HG03432 (cell line): Measurements from ENCODE around the gene VARS1.

Source experiments
- ATAC-seq: cut with Tn5 transposase; IDR thresholded peaks from one replicate; pipeline ENCODE4 v1.9.1; 2021; ENCODE audit warnings: mild to moderate bottlenecking, moderate library complexity; ENCODE audit not compliant: unreplicated experiment

Gene VARS1

DNA sequence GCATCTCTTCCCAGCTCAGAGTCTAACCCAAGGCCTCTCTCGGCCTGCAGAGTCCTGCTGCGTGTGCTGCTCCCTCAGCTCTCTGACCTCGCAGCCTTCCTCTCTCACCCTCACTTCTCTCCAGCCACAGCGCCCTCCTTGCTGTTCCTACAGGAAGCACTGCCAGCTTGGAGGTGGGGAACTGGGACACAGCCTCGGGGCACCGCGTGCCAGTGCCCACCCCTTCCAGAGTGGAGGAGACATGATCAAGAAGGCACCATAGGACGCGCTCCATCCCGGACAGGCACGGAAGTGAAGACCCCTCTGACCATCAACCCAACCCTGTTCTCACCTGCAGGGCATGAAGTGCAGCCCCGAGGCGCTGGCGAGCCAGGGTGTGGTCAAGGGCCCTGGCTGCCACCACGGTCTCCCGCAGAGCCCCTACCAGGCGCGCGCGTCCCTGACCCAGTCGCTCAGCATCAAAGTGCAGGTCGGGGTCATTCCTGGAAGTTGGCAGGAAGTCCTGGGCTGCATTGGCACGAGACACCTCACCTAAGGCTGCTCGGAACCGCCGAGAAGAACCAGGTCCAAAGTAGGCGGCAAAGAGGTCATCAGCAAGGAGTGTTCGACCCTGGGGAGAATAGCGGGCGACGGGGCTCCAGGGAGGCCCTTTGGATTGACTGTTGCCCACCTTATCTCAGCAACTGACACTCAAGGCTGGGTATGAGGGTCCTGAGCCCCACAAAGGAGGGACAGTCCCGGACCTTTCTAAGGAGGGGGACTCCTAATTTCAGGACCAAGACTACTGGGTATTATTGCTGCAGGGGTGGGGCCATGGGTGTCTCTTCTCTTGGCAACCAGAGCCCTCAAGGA, 19.7 kb downstream of the VARS1 start:
- ATAC-seq, result no peak

DNA sequence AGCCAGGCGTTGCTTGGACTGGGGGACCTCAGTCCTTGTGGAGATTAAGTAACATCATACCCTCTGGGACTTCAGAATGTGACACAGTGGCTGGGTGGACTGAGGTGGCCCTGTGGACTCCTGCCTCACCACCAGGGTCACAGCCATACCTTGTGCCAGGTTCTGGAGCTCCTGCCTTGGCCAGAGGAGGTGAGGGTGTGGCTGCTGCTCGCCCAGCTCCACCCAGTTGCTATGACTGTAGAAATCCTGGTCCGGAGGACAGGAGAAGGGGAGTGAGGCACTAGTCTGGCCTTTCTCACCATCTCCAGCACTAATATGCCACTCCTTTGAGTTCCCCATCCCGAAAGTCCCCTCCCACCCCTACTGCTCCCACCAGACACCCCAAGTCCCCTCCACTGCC, 20.4 kb downstream of the VARS1 start:
- ATAC-seq, result no peak

DNA sequence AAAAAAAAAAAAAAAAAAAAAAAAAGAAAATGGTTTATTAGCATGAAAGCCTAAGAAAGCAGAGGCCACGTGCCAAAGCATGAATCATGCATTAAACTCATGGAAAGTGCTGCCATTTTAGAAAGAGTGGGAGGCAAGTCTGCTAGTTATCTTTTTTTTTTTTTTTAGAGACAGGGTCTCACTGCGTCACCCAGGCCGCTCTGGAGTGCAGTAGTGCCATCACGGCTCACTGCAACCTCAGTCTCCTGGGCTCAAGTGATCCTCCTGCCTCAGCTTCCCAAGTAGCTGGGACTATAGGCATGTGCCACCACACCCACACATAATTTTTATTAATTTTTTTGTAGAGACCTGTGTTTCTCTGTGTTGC, 23.6 kb downstream of the VARS1 start:
- ATAC-seq, result no peak

DNA sequence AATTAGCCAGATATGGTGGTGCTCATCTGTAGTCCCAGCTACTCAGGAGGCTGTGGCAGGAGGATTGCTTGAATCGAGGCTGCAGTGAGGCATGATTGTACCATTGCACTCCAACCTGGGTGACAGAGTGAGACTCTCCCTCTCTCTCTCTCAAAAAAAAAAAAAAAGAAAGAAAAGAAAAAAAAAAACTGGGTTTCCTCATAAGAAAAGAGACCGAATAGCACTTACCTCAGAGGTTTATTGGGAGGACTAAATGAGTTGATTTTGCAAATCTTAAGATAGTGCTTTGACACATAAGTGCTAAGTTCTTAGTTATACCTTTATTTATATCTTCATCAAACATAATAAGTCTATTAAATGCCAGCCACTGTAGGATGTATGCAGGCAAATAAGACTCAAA, 24.7 kb downstream of the VARS1 start:
- ATAC-seq, result no peak

DNA sequence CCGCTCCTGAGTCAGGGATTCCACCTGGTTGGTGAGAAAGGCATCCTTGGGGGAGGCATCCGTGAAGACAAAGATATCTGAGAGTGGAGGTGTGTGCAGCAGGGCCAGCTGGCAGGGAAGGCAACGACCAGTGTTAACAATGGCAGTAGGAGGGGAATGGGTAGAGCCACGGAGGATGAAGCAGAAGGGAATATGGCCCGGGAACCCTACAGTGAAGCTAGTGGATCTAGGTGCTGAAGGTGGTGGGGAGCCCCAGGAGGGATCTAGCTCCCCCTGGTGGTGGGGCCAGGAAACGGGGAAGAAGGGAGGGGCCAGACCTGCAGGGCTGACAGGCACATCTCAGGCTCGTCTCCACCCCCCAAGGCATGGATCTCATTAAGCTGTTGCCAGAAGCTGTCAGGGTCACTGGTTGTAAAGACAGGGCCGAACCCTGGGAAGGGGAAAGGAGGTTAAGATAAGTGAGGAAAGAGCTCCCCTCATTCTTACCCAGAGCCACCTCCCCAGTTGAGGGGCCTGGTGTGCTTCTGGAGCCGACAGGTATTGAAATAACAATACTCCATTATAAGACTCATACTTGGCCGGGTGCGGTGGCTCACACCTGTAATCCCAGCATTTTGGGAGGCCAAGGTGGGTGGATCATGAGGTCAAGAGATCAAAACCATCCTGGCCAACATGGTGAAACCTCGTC, 25.7 kb downstream of the VARS1 start:
- ATAC-seq, result no peak

DNA sequence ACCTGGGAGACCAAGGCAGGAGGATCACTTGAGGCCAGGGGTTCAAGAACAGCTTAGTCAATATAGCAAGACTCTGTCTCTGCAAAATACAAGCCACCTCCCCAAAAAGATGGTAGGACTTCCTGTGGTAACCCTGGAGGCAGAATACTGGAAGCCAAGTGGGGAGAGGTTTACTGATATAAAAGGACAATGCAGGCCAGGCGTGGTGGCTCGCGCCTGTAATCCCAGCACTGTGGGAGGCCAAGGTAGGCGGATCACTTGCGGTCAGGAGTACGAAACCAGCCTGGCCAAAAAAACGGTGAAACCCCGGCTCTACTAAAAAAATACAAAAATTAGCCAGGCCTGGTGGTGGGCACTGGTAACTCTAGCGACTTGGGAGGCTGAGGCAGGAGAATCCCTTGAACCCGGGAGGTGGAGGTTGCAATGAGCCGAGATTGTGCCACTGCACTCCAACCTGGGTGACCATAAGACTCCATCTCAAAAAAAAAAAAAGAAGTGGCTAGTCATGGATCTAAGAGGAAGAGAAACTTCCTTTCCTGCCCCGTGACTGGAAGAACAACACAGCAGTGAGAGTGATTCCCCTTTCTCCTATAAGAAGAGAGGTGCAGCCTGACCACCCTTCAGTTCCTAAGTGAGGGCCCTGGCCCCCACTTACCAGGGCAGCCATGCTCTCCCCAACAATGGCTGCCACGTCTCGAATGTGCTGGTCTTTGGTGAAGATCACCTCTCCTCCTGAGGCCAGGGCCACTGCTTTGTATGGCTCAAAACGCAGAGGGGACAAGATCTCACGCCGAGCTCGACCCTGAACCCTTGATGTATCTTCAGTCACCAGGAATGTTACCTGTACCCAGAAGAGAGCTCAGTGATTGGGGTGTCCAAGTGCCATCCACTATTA, 26.9 kb downstream of the VARS1 start:
- no peak for ATAC-seq

DNA sequence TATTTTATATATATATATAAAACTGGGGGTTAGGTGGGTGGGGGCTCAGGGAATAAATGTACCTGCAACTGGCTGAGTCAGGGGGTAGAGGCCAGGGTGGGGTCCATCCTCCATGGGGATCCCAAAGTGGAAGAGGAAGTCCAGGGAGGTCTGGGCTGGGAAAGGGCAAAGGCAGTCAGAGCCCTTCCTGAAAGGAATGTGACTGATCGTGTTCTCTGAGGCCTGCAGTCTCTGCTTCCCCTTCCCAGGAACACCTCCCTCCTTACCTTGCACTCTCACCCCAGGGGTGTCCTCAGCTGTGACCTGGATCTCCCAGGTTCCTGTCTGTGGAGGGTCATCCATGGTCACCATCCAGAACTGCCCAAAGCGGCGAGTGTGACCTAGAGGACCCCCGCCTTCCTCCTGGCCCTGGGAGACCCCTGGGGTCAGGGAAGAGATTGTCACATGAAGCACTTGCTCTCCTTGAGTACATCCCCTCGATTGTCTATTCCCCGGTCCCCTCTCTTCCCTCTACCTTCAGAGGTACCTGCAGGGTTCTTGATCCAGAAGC, 28.4 kb downstream of the VARS1 start:
- no peak for ATAC-seq

DNA sequence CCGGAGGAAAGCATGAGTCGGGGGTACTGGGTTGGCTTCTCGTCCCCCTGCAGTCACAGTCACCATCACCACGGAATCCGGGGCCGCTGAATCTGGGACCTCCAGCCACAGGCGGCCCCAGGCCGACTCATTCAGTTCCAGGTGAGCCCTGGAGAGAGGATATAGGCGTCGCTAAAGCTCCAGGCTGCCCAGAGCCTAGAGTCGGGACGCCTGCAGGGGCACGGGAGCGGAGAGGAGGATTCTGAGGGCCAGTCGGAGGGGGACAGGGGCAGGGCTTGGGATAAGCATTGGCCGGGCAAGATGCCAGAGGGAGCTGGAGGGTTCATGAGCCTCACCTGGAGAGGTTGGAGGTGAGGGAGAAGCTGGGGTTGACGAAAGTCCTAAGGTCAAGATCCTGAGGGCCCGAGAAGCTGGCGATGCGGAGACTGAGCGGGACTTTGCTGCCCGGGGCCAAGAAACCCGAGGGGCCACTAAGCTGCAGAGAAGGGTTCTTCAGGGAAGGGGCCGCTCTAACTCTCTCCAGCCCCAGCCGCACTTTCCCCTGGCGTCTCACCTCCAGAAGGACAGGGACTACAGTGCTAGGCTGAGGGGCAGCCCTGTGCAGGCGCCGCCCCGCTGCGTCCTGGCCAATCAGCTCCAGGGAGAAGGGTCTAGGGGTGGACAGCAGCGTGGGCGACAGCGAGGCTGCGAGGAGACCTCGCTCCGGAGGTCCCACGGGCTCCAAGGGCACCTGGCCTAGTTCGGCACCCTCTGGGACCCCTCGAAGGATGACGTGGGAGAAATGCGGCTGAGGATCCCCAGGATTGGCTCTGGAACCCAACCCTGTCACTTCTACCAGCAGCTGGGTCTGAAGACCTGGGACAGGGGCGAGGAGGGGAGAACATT, 29.4 kb downstream of the VARS1 start:
- no peak for ATAC-seq

DNA sequence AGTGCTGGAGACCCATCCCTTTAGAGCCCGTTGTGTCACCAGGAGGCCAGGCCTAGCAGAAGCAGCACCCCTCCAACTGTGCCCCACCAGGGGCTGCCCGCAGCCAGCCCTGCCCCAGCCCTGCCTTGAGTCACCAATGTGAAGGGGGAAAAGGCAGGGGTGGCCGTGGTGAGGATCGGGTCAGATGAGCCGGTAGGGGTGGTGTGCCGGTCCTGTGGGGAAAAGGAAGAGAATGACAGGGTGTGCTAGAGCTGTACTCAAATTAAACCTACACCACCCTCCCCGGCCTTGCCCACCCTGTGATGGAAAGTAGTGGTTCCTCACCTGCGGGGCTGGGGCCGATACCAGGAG, 30.0 kb downstream of the VARS1 start:
- ATAC-seq, result no peak

DNA sequence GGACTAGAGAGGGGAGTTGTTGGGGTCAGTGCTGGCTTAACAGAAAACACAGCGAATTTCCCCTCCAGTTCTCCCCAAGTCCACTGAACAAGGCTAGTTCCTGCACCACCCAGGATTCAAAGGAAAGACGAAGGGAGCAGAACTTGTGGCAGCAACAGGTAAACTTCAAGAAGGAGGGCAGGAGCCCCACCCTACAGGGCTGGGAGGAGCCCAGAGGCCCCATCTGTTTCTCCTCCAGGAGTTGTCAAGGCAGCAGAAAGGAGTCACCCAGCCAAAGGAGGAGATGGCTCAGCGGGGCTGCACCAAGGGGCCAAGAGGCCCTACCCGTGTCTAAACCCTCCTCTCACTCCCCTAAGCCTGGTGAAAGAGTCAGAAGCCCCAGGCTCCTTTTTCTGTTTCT, 31.4 kb downstream of the VARS1 start:
- no peak for ATAC-seq

DNA sequence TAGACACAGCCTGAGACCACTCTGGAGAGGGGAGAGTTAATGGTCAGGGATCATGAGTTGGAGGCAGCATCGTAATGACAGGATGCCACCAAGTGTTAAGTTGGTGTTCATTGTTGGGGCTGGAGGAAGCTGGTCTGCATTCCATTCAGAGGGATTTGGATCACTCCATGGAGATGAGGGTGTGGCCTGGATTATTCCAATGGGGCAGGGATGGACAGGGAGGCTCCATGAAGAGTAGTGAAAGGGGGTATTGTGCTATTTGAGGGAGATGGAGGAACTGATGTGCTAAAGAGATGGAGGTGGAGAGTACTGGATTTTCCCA, 32.0 kb downstream of the VARS1 start:
- ATAC-seq, result no peak

DNA sequence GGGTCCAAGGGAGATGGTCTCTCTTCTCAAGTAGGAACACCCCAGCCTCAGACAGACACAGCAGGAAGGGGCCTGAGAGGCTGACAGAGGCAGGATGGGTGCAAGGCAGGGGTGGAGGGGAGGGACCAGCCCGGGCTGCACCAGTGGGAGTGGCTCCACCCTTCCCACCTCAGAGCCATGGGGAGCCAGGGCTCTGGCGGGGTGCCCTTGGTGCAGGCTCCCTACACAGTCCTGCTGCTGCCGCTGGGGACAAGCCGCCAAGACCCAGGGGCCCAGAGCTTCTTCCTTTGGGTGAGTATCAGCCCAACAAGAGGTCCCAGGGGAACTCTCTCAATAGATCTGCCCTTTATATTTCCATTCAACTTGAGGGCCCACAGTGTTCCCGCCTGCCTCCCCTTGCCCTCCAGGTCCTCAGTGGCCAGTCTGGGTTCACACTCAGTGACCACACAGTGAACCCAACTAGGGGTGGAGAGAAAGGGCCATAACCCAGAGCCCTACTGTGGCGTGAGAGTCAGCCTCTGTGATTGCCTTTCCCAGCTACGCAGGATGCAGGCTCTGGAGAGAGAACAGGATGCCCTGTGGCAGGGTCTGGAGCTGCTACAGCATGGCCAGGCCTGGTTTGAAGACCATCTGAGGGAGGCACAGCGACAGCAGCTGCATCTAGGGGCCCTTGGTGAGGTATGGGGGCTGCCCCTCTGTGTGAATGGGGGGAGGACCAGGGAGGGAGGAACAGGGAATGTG, 32.5 kb downstream of the VARS1 start:
- no peak for ATAC-seq

DNA sequence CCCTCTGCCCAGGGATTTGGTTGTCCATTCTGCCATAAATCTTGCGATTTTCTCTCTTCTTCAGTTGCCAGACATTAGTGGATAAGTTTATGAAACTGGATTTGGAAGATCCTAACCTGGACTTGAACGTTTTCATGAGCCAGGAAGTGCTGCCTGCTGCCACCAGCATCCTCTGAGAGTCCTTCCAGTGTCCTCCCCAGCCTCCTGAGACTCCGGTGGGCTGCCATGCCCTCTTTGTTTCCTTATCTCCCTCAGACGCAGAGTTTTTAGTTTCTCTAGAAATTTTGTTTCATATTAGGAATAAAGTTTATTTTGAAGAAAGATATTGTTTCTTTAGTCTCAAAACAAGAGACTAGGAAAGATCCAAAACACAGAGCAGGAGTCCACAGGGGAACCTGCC, 33.2 kb downstream of the VARS1 start, which contains the start of gene SAPCD1:
TSS of gene SAPCD1 (plus strand) at position 301 of the 400 bp plus-strand sequence. CDS start 399 bp downstream, outside the sequence.
- no peak for ATAC-seq

DNA sequence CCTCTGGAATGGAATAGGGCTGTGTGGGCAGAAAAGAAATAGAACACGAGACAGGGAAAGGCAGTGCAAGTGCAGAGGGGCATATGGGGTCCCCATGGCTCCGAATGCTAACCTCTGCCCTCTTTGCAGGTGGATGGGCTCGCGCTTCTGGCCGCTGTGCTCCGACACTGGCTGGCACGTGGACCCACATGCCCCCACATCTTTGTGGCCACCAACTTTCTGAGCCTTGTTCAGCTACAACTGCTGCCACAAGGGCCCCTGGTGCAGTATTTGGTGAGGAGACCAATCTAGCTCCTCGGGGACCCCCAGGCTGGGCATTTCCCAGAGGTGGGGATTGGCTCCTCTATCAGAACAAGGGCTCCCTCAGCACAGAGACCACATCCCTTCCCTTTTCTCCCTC, 34.2 kb downstream of the VARS1 start:
- ATAC-seq, result no peak

DNA sequence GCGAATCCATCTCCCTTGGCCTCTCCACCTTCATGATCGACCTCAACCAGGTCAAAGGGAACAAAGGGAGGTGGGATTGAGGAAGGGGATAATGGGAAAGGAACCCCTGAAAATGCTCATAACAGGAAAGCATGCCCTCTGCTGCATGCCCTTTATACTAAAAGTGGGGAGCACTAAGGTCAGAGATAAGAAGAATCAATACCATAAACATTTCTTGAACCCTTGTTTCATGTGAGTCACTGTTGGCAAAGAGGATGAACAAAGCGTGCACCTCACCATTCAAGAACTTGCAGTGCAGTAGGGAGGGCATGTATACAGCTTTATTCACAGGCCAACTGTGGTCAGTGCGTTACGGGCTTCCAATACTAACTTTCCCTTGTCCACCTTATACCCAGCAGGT, 34.8 kb downstream of the VARS1 start:
- ATAC-seq, result no peak

DNA sequence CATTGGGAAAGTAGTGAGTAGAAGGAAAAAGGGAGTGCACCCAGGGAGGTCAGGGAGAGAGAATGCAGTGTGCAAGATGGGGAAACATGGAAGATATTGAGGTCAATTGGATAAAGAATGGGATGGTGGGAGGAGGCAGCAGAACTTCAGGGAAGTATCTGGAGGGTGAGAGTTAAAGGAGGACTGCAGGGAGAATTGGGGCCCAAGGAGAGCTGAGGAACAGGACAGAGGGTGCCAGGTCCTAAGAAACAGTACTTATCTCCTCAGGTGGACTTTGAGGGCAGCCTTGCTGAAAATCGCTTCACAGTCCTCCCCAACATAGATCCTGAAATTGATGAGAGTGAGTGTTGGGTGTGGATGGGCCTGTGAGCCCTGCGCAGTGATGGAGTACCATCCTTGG, 37.3 kb downstream of the VARS1 start:
- ATAC-seq, result no peak

DNA sequence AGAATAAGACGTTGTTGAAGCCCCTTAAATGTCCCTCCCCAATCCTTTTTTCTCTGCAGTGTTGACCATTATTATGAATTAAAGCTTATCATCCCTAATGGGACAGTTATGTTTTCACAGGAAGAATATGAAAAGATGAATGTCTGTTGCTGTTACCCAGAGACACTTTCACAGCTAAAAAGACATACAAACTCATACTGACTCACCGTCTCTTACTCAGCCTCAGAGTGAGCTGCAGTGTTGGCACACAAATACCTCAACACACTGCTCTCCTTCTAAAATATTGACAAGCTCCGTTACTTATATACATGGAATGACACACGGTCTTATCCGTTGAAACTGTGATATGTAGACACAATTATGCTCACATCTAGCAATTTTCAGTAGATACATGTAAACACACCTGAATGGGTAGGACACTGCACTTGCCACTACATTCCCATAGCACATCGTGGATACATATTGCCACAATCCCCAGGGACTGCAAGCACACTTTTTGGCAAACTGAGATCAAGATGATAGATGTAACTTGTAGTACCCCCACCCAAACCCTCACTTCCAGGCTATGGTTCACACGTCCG, 42.7 kb downstream of the VARS1 start:
- ATAC-seq, result no peak

DNA sequence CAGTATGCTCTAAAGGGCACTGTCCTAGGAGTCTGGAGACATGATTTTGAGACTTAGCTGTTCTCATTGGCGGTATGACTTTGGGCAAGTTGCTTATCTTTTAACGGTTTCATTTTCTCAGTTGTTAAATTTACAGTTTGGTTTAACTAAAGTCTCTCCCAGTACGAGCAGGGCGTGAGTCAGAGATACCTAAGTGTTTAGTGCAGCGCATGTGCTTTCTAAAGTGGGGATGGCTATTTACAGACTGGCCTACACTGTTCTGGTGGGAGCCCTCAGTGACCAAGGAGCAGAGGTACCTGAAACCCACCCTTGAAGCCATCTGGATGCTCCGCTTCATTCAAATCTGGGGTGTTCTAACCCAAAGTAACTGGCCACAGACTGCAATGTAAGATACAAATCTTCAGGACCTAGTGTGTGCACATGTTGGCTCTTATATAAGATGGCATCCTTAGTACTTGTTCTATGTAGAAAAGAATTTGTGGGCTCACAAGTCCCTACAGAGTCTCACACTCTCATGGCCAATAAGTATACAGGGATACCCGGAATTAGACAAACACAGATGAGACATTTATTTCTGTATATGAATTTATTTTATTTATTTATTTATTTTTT, 45.0 kb downstream of the VARS1 start:
- no peak for ATAC-seq
